Lower leg skin (tissue), 3 donors: Measurements from ENCODE around the gene CTRB1.

Experiments
- POLR2A ChIP-seq, 2 donors: fragments of 450-650 bp; IDR thresholded peaks; one replicate each; pipeline ENCODE4 v1.6.1; 2016 to 2017; ENCODE audit warnings: antibody characterized with exemption in 2 of 2, mild to moderate bottlenecking in 1 of 2, moderate library complexity in 1 of 2
- TF ChIP-seq, protein P1 (sequence below), 3 donors: fragments of 450-650 bp; IDR thresholded peaks; one replicate each; pipeline ENCODE4 v1.5.1; 2016; ENCODE audit warnings: antibody characterized with exemption in 3 of 3, mild to moderate bottlenecking in 3 of 3, moderate library complexity in 2 of 3

GRCh38 chr16:75209944-75210343, 8.8 kb upstream of the CTRB1 start:
- TF ChIP-seq POLR2A (IDR thresholded peaks at IDR 0.05), result no peak
- TF ChIP-seq, protein P1, sequence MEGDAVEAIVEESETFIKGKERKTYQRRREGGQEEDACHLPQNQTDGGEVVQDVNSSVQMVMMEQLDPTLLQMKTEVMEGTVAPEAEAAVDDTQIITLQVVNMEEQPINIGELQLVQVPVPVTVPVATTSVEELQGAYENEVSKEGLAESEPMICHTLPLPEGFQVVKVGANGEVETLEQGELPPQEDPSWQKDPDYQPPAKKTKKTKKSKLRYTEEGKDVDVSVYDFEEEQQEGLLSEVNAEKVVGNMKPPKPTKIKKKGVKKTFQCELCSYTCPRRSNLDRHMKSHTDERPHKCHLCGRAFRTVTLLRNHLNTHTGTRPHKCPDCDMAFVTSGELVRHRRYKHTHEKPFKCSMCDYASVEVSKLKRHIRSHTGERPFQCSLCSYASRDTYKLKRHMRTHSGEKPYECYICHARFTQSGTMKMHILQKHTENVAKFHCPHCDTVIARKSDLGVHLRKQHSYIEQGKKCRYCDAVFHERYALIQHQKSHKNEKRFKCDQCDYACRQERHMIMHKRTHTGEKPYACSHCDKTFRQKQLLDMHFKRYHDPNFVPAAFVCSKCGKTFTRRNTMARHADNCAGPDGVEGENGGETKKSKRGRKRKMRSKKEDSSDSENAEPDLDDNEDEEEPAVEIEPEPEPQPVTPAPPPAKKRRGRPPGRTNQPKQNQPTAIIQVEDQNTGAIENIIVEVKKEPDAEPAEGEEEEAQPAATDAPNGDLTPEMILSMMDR (IDR thresholded peaks at IDR 0.05), result no peak
